Measurements from ENCODE around the gene SECTM1.
"Not testable (repeated sequence)": the region's sequence is repeated elsewhere in the genome, so short reads cannot be mapped to it uniquely, and the experiment has no call there.

The SECTM1 gene

GRCh38 chr17:82367724-82368524 lies 34.4 kb upstream of the SECTM1 start:
- DNase-seq, result no peak

GRCh38 chr17:82366749-82367148 lies 33.2 kb upstream of the SECTM1 start:
- DNase-seq, result peak; percentile 55

- DNase-seq, result no peak
Measured at GRCh38 chr17:82365606-82366295, 32.2 kb upstream of the SECTM1 start.

GRCh38 chr17:82361885-82362633 lies 28.5 kb upstream of the SECTM1 start:
- DNase-seq, result no peak

GRCh38 chr17:82359451-82360074 lies 26.0 kb upstream of the SECTM1 start:
- not testable (repeated sequence) for DNase-seq

- no peak for DNase-seq
Measured at GRCh38 chr17:82358465-82359350, 25.1 kb upstream of the SECTM1 start, which contains the start of gene TEX19. TEX19 (plus strand) TSS chr17:82359247; CDS start chr17:82362151, 2,904 bp downstream.

- DNase-seq, result no peak
Measured at GRCh38 chr17:82357394-82357793, 23.8 kb upstream of the SECTM1 start.

- peak; percentile 63 for DNase-seq
Measured at GRCh38 chr17:82356845-82357355, 23.3 kb upstream of the SECTM1 start.

- DNase-seq, result no peak
Measured at GRCh38 chr17:82355770-82356427, 22.3 kb upstream of the SECTM1 start.

GRCh38 chr17:82354804-82355308 lies 21.3 kb upstream of the SECTM1 start:
- no peak for DNase-seq

- DNase-seq, result no peak
Measured at GRCh38 chr17:82353484-82353883, 19.9 kb upstream of the SECTM1 start.

GRCh38 chr17:82351713-82352488 lies 18.3 kb upstream of the SECTM1 start:
- peak; percentile 83 for DNase-seq

- DNase-seq, result no peak
Measured at GRCh38 chr17:82351254-82351712, 17.7 kb upstream of the SECTM1 start.

GRCh38 chr17:82350182-82351030 lies 16.8 kb upstream of the SECTM1 start:
- DNase-seq, result no peak

GRCh38 chr17:82349287-82349701 lies 15.7 kb upstream of the SECTM1 start:
- DNase-seq, result no peak

GRCh38 chr17:82348866-82349265 lies 15.3 kb upstream of the SECTM1 start:
- DNase-seq, result no peak

- no peak for DNase-seq
Measured at GRCh38 chr17:82348434-82348833, 14.9 kb upstream of the SECTM1 start.

GRCh38 chr17:82347994-82348393 lies 14.4 kb upstream of the SECTM1 start:
- not testable (repeated sequence) for DNase-seq

All from NCI-H2107 (cell line).